K562 (cell line): ENCODE measurements around the gene ZNRF3. TPM values are rescaled to one million over a fixed set of nuclear protein-coding genes. Genes with fewer than 3 reads are reported as not detected.

ENCODE experiments used
- ATAC-seq: fragments of 200-7000 bp; cut with Tn5 transposase; 3 replicates; pipeline ENCODE4 v1.9.1; 2020; ENCODE audit warnings: moderate library complexity
- BruUV-seq: library from RNA; stranded (reverse); fragments of 400-500 nt; replicated peaks from 2 replicates; lab custom pipeline; 2021; lab: Mats Ljungman, UMichigan
- CTCF ChIA-PET: fragments of 300-600 bp; formaldehyde crosslinking; extraction: SDS; loops from one replicate; lab custom pipeline; 2021; ENCODE audit warnings: low intra/inter-chr PET ratio; lab: Yijun Ruan, JAX
- POLR2A ChIA-PET: fragments of 300-600, 350-650 bp; sonication (Branson Sonifier 250); formaldehyde crosslinking; extraction: SDS; loops from one replicate; lab custom pipeline; 2021; ENCODE audit warnings: antibody characterized with exemption, inconsistent platforms; lab: Yijun Ruan, JAX
- DNase-seq, 4 experiments: peaks; one replicate each; pipeline versions ENCODE4 v3.0.0 to v3.0.0-alpha.2; 2011 to 2018; ENCODE audit warnings: low spot score in 3 of 4, mixed read lengths in 3 of 4; ENCODE audit errors: extremely low read depth in 1 of 4
- FAIRE-seq: peaks from 2 replicates; lab custom pipeline; 2011; peaks lifted over from hg19 to GRCh38; lab: Jason Lieb, UNC
- H2AFZ ChIP-seq: 2 replicates; pipeline ENCODE4 v1.6.0; 2011; ENCODE audit warnings: low read depth, low read length, control low read depth, inconsistent platforms
- H3K27ac ChIP-seq: fragments of 200-600 bp; 3 replicates; pipeline ENCODE4 v1.8.0; 2011; ENCODE audit warnings: low read depth, mild to moderate bottlenecking, control low read depth, inconsistent platforms, low read length, moderate library complexity, mixed read lengths; ENCODE audit errors: extremely low read depth
- H3K27me3 ChIP-seq, 2 experiments: fragments of 300-600 bp in 1 of 2; 2 replicates in 1 of 2; 3 replicates in 1 of 2; pipeline versions ENCODE4 v1.6.0 to v1.8.0; 2011; ENCODE audit warnings: inconsistent platforms in 2 of 2, low read length in 2 of 2, mild to moderate bottlenecking in 1 of 2, mixed read lengths in 1 of 2, moderate library complexity in 1 of 2; ENCODE audit not compliant: control insufficient read depth in 2 of 2, insufficient read depth in 2 of 2
- H3K36me3 ChIP-seq: fragments of 300-600 bp; 3 replicates; pipeline ENCODE4 v1.8.0; 2011; ENCODE audit warnings: mild to moderate bottlenecking, low read length, inconsistent platforms; ENCODE audit not compliant: control insufficient read depth, insufficient read depth
- H3K4me1 ChIP-seq, 2 experiments: fragments of 200-600 bp in 1 of 2; replicated peaks in 1 of 2; 2 replicates in 1 of 2; 3 replicates in 1 of 2; pipeline versions ENCODE4 v1.5.1 to v1.8.0; 2011; ENCODE audit warnings: inconsistent platforms in 2 of 2, low read length in 2 of 2, mild to moderate bottlenecking in 1 of 2, mixed read lengths in 1 of 2, moderate library complexity in 1 of 2; ENCODE audit not compliant: control insufficient read depth in 2 of 2, insufficient read depth in 2 of 2
- H3K4me2 ChIP-seq: 2 replicates; pipeline ENCODE4 v1.6.1; 2011; ENCODE audit warnings: low read length, control low read depth, inconsistent platforms, mixed read lengths; ENCODE audit not compliant: insufficient read depth
- H3K4me3 ChIP-seq: fragments of 200-600 bp; sonication (generic), shearing (Covaris generic); 2 replicates; pipeline ENCODE4 v1.5.1; 2016; ENCODE audit warnings: control low read depth, inconsistent platforms
- H3K79me2 ChIP-seq: fragments of 200-600 bp; 3 replicates; pipeline ENCODE4 v1.8.0; 2011; ENCODE audit warnings: low read length, inconsistent platforms; ENCODE audit not compliant: control insufficient read depth, insufficient read depth
- H3K9ac ChIP-seq, 2 experiments: 2 replicates each; pipeline versions ENCODE4 v1.6.0 to v1.6.1; 2011; ENCODE audit warnings: low read depth in 2 of 2, low read length in 2 of 2, control low read depth in 1 of 2, inconsistent platforms in 1 of 2, mild to moderate bottlenecking in 1 of 2, mixed read lengths in 1 of 2; ENCODE audit not compliant: insufficient read depth in 1 of 2
- H3K9me1 ChIP-seq: one replicate; pipeline ENCODE4 v1.6.0; 2011; ENCODE audit warnings: inconsistent platforms, mild to moderate bottlenecking, low read length, moderate library complexity; ENCODE audit not compliant: control insufficient read depth, insufficient read depth
- H3K9me3 ChIP-seq: replicated peaks from 2 replicates; pipeline ENCODE4 v1.5.1; 2011; ENCODE audit warnings: low read depth, low read length, inconsistent platforms; ENCODE audit not compliant: control insufficient read depth, insufficient read depth
- H4K20me1 ChIP-seq: replicated peaks from 2 replicates; pipeline ENCODE4 v1.6.1; 2011; ENCODE audit warnings: low read length, inconsistent platforms, mixed read lengths; ENCODE audit not compliant: control insufficient read depth, insufficient read depth
- ARID1B ChIP-seq: fragments of 450-650 bp; IDR thresholded peaks from 2 replicates; pipeline ENCODE4 v1.6.1; 2016; ENCODE audit warnings: antibody characterized with exemption, mild to moderate bottlenecking, inconsistent platforms
- CBFA2T3 ChIP-seq: fragments of 450-650 bp; IDR thresholded peaks from 2 replicates; pipeline ENCODE4 v1.6.1; 2017
- CXXC5 ChIP-seq: fragments of 250-450 bp; sonication (Bioruptor Pico); IDR thresholded peaks from 2 replicates; pipeline ENCODE4 v1.8.0; 2022; ENCODE audit warnings: inconsistent platforms, mild to moderate bottlenecking, moderate library complexity
- E2F3 ChIP-seq: fragments of 250-450 bp; sonication (Bioruptor Pico); IDR thresholded peaks from 2 replicates; pipeline ENCODE4 v1.4.0; 2020; ENCODE audit warnings: mild to moderate bottlenecking
- ESRRA ChIP-seq: fragments of 450-650 bp; IDR thresholded peaks from 2 replicates; pipeline ENCODE4 v1.6.1; 2014; ENCODE audit warnings: low read depth, mild to moderate bottlenecking, moderate library complexity, borderline replicate concordance
- ETV6 ChIP-seq, 3 experiments: fragments of 150-350 bp in 1 of 3; sonication (generic) in 1 of 3; formaldehyde crosslinking in 1 of 3; IDR thresholded peaks; 2 replicates each; pipeline versions ENCODE4 v1.6.1 to v1.8.0; 2014 to 2022; ENCODE audit warnings: borderline replicate concordance in 2 of 3, low read depth in 2 of 3, antibody characterized with exemption in 1 of 3, low read length in 1 of 3, mild to moderate bottlenecking in 1 of 3, missing genetic modification reagents in 1 of 3
- NFATC3 ChIP-seq: fragments of 450-650 bp; IDR thresholded peaks from 2 replicates; pipeline ENCODE4 v1.6.1; 2017; ENCODE audit warnings: mild to moderate bottlenecking
- ZNF263 ChIP-seq: sonication (generic); formaldehyde crosslinking; IDR thresholded peaks from 2 replicates; pipeline ENCODE4 v1.8.0; 2022; ENCODE audit warnings: mild to moderate bottlenecking, missing genetic modification reagents, borderline replicate concordance
- ZNF311 ChIP-seq: fragments of 250-450 bp; sonication (Bioruptor Pico); IDR thresholded peaks from 2 replicates; pipeline ENCODE4 v1.4.0; 2020; ENCODE audit warnings: mild to moderate bottlenecking, moderate library complexity
- ZNF785 ChIP-seq: fragments of 250-450 bp; sonication (Bioruptor Pico); IDR thresholded peaks from 2 replicates; pipeline ENCODE4 v1.4.0; 2020; ENCODE audit warnings: mild to moderate bottlenecking
- WGBS: fragments of 100-300 bp; shearing (Covaris generic); methylation state at CpG from one replicate; pipeline ENCODE4 v1.1.6; 2016; ENCODE audit warnings: low coverage, mixed read lengths; ENCODE audit not compliant: insufficient coverage; ENCODE audit errors: missing lambda C conversion rate; 5-methylcytosine and 5-hydroxymethylcytosine counted together
- in situ Hi-C: fragments of 300-500 bp; cut with MboI; formaldehyde crosslinking; loops from 4 replicates; pipeline ENCODE4 v1.15.0; 2018; ENCODE audit warnings: inconsistent platforms, mixed read lengths
- intact Hi-C: fragments of 100-400 bp; cut with micrococcal nuclease; formaldehyde crosslinking; loops from 2 replicates; pipeline ENCODE4 v1.14.2; 2022
- polyA plus RNA-seq, 8 experiments: library from polyadenylated mRNA; depleted of rRNA in 4 of 8; stranded (reverse) in 5 of 8; unstranded in 3 of 8; fragments of >200 nt; fragmentation: Nextera tagmentation in 2 of 8; fragmentation: Illumina TruSeq in 1 of 8; extraction: Ambion mirVana in 2 of 8; extraction: Trizol in 1 of 8; gene quantifications; 2 replicates each; pipeline versions ENCODE4 v1.2.1 to v1.2.3, GENCODE V29; 2011 to 2014; ENCODE audit warnings: inconsistent platforms in 1 of 8, missing spikeins in 1 of 8
- total RNA-seq, 7 experiments: library from RNA; depleted of rRNA in 6 of 7; stranded (reverse); fragments of >200 nt in 6 of 7; fragmentation: Illumina TruSeq in 2 of 7; extraction: Trizol in 2 of 7; gene quantifications; 2 replicates each; pipeline versions ENCODE4 v1.2.1 to v1.2.3, GENCODE V29; 2011 to 2021; ENCODE audit warnings: low replicate concordance in 1 of 7
- TF ChIP-seq, protein P1 (sequence below): fragments of 450-650 bp; IDR thresholded peaks from 2 replicates; pipeline ENCODE4 v1.6.1; 2016; ENCODE audit warnings: mild to moderate bottlenecking, moderate library complexity

ZNRF3 gene
- total and polyA plus RNA-seq, 9 of the 15 experiments (the other 6 are each of a cell fraction or from before 2014, with no cell fraction given) = 0.41 to 5.9 (median 1.7) TPM

DNA sequence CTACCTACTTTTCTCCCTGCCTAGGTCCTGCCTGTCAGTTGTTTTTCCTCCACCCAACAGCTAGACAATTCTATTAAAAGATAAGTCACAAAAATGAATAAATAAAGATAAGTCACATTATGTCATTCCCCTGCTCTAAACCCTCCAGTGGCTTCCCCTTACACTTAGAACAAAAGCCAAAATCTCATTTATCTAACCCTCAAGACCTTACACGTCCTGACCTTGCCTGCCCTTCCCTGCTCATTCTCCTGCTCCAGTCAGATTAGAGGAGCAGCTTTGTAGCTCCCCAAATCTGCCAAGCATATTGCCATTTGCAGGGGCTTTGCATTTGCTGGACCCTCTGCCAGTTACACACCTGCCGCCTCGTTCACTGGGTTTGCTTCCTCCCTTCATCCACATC, 206.1 kb downstream of the ZNRF3 start:
- no peak overlapping the region for H3K9ac ChIP-seq
- H3K79me2 ChIP-seq = no peaks in the 10 kb centered on the region; the same call in 2 of the 3 replicates
- H4K20me1 ChIP-seq = no peaks in the 10 kb centered on the region
- intact Hi-C loops (no loop called here), in situ Hi-C loops (no loop called here)
- no peak overlapping the region for H2AFZ ChIP-seq
- no peaks in the 10 kb centered on the region for H3K9me3 ChIP-seq
- H3K27ac ChIP-seq = no peak overlapping the region
- BruUV-seq = no TSS peak
- H3K9me1 ChIP-seq = no peaks in the 10 kb centered on the region
- ATAC-seq (no peak), DNase-seq (no peak), FAIRE-seq (no peak)
- peaks cover 0 to 13% of the 10 kb centered on the region in 2 experiments; a peak in 4 of 5 replicates for H3K4me1 ChIP-seq
- ChIA-PET POLR2A (interaction anchor here (0.5 to 1.2 kb wide), 3 partner anchors 8 to 242 kb away, joined by 3 to 5 read pairs (median 3); no protein-coding TSS in a partner anchor), CTCF (no interaction called here)
- 51% methylated on average over 3 of the region's 3 CpGs for WGBS
- no peak overlapping the region for H3K4me3 ChIP-seq
- H3K4me2 ChIP-seq = no peak overlapping the region
- no peaks in the 10 kb centered on the region for H3K36me3 ChIP-seq
- H3K27me3 ChIP-seq = no peaks in the 10 kb centered on the region
- TF ChIP-seq, protein P1, sequence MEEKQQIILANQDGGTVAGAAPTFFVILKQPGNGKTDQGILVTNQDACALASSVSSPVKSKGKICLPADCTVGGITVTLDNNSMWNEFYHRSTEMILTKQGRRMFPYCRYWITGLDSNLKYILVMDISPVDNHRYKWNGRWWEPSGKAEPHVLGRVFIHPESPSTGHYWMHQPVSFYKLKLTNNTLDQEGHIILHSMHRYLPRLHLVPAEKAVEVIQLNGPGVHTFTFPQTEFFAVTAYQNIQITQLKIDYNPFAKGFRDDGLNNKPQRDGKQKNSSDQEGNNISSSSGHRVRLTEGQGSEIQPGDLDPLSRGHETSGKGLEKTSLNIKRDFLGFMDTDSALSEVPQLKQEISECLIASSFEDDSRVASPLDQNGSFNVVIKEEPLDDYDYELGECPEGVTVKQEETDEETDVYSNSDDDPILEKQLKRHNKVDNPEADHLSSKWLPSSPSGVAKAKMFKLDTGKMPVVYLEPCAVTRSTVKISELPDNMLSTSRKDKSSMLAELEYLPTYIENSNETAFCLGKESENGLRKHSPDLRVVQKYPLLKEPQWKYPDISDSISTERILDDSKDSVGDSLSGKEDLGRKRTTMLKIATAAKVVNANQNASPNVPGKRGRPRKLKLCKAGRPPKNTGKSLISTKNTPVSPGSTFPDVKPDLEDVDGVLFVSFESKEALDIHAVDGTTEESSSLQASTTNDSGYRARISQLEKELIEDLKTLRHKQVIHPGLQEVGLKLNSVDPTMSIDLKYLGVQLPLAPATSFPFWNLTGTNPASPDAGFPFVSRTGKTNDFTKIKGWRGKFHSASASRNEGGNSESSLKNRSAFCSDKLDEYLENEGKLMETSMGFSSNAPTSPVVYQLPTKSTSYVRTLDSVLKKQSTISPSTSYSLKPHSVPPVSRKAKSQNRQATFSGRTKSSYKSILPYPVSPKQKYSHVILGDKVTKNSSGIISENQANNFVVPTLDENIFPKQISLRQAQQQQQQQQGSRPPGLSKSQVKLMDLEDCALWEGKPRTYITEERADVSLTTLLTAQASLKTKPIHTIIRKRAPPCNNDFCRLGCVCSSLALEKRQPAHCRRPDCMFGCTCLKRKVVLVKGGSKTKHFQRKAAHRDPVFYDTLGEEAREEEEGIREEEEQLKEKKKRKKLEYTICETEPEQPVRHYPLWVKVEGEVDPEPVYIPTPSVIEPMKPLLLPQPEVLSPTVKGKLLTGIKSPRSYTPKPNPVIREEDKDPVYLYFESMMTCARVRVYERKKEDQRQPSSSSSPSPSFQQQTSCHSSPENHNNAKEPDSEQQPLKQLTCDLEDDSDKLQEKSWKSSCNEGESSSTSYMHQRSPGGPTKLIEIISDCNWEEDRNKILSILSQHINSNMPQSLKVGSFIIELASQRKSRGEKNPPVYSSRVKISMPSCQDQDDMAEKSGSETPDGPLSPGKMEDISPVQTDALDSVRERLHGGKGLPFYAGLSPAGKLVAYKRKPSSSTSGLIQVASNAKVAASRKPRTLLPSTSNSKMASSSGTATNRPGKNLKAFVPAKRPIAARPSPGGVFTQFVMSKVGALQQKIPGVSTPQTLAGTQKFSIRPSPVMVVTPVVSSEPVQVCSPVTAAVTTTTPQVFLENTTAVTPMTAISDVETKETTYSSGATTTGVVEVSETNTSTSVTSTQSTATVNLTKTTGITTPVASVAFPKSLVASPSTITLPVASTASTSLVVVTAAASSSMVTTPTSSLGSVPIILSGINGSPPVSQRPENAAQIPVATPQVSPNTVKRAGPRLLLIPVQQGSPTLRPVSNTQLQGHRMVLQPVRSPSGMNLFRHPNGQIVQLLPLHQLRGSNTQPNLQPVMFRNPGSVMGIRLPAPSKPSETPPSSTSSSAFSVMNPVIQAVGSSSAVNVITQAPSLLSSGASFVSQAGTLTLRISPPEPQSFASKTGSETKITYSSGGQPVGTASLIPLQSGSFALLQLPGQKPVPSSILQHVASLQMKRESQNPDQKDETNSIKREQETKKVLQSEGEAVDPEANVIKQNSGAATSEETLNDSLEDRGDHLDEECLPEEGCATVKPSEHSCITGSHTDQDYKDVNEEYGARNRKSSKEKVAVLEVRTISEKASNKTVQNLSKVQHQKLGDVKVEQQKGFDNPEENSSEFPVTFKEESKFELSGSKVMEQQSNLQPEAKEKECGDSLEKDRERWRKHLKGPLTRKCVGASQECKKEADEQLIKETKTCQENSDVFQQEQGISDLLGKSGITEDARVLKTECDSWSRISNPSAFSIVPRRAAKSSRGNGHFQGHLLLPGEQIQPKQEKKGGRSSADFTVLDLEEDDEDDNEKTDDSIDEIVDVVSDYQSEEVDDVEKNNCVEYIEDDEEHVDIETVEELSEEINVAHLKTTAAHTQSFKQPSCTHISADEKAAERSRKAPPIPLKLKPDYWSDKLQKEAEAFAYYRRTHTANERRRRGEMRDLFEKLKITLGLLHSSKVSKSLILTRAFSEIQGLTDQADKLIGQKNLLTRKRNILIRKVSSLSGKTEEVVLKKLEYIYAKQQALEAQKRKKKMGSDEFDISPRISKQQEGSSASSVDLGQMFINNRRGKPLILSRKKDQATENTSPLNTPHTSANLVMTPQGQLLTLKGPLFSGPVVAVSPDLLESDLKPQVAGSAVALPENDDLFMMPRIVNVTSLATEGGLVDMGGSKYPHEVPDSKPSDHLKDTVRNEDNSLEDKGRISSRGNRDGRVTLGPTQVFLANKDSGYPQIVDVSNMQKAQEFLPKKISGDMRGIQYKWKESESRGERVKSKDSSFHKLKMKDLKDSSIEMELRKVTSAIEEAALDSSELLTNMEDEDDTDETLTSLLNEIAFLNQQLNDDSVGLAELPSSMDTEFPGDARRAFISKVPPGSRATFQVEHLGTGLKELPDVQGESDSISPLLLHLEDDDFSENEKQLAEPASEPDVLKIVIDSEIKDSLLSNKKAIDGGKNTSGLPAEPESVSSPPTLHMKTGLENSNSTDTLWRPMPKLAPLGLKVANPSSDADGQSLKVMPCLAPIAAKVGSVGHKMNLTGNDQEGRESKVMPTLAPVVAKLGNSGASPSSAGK = no peak
- TF ChIP-seq ETV6 (IDR thresholded peaks at IDR 0.05; ENCODE audit: borderline replicate concordance in 1 of 2, low read depth in 2 of 2, low read length in 1 of 2) (no peak), ETV6 (CRISPR knock-in tag; IDR thresholded peaks at IDR 0.05; ENCODE audit: borderline replicate concordance) (no peak), ZNF311 (CRISPR knock-in tag) (no peak), ESRRA (peak; percentile 75), CXXC5 (CRISPR knock-in tag) (no peak), CBFA2T3 (0 out of 2 replicates have a peak, but pooled peaks have one; percentile 28), ZNF785 (no peak), E2F3 (CRISPR knock-in tag) (no peak), ZNF263 (CRISPR knock-in tag) (no peak), ARID1B (peak; percentile 32; the same call in 1 of the 2 replicates), NFATC3 (no peak)
